GM15510 (cell line): Measurements from ENCODE around the gene CCDC85B.

ENCODE experiments used
- POLR2A ChIP-seq: IDR thresholded peaks from 3 replicates; pipeline ENCODE4 v1.6.1; 2011; ENCODE audit warnings: borderline replicate concordance; ENCODE audit not compliant: insufficient read length; ENCODE audit errors: extremely low read depth

Gene CCDC85B

DNA sequence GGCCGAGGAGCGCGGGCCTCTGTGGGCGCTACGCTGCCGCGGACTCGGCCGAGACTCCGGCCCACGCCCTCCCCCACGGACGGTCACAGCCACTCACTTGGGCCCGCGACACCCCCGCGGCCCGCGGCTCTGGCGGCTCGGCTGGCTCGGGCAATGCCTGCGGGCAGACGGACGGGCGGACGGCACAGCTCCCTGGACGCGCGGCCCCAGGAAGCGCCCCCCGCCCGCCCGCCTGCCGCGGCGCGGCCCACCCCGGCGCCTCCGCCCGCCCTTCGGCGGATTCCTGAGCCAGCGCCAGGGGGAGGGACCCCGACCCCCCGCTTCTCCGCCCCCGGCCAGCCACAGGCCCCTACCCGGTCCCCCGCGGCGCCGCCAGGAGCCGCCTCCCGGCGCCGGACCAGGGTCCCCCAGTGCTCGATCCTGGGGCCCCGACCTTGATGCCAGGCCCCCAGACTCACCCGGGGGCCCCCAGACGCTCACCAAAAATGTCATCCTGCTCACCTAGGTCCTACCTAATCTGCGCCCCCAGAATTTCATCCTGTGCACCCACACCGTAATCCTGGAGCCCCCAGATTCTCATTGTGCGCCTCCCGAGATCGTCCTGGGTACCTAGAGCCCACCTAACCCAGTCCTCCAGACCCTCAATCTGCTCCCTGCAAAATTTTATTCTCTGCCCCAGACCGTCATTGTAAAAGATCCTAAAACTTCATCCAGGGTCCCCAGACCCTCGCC lies 17.7 kb upstream of the CCDC85B start, which contains the start of gene EFEMP2:
TSS of gene EFEMP2 (minus strand) at position 215 of the 732 bp plus-strand sequence. CDS start 446 bp downstream, outside the sequence.
- no peak for TF ChIP-seq POLR2A

DNA sequence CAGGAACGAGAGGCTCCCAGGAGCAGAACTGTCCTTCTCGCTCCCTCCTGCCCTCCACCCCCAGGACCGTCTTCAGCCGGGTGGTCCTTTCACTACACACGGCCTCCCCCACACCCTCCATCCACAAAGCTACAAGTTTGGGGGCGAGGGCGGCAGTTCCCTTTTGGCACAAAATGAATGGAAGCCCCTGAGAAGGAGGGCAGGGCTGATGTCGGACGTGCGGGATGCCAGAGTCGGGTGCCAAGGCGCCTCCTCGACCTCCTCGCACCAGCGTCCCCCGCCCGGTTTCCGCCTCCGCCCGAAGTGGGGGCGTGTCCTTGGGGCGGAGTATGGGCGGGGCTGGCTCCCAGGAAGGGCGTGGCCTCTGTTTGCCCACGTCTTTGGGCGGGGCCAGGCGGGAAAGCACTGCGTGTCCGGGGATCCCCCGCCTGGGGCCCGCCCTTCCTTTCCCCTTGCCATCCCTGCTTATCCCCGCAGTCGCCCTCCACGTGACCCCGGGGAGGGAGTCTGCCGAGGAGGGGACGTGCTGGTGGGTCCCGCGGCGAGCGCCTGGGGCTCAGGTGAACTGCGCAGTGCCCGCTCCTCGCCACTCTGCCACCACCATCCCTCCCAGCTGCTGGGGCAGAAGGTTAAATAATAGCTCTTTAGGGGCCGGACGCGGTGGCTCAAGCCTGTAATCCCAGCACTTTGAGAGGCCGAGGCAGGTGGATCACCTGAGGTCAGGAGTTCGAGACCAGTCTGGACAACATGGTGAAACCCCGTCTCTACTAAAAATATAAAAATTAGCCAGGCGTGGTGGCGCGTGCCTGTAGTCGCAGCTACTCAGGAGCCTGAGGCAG lies 16.9 kb upstream of the CCDC85B start:
- peak; percentile 70 for TF ChIP-seq POLR2A

DNA sequence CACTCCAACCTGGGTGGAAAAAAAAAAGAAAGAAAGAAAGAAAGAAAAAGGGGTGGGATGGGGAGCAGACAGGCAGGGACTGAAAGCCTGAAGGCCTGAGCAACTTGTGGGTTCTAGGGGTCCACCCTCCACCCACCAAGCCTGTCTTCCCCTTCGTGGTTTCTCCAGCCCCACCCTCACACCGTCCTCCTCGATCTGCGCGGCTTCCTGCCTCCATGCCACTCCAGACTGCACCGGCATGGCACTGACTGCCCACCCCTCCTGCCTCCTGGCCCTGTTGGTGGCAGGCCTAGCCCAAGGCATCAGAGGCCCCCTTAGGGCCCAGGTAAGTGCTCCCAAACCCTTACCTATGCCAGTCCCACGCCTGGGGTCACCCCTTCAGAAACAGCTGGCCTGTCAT lies 10.9 kb upstream of the CCDC85B start, which contains the start of gene CTSW:
TSS of gene CTSW (plus strand) at position 221 of the 400 bp plus-strand sequence. CDS start at position 239, 18 bp downstream.
- TF ChIP-seq POLR2A: no peak

DNA sequence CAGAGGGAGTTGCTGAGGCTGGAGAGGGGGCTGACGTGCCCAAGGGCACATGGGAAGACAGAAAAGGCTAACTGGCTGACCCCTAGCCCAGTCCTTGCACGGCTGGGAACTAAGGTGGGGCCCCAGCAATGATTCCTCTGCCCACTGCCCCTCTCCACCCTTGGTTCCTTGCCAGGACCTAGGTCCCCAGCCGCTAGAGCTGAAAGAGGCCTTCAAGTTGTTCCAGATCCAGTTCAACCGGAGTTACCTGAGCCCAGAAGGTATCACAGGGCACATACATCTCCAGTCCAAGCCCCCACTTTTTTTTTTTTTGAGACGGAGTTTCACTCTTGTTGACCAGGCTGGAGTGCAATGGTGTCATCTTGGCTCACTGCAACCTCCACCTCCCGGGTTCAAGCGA lies 10.4 kb upstream of the CCDC85B start:
- TF ChIP-seq POLR2A: no peak

DNA sequence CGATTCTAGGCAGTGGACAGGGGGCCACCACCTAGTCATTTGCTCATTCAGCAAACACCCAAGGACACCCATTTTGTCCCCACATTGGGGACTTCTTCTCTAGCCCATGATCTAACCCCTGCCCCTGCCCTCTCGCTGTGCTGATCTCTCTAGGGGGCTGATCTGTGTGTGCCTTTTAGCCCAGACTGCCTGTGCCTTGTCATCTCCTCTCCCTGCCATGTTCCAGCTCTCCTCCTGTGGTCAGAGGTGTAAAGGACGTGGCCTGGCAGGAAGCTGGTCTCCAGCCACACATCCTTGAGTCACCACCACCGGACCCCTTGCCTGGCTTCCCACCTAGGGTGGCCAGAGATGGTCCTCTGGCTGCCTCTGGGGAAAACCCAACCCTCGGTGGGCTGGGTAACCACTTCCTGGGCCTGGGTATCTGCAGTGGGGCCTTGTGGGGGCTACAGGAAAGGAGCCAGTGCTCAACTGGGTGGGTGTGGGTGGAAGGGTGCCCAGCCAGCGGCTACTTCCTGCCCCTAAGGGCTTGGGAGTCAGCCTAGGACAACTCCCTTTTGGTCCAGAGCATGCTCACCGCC lies 9.5 kb upstream of the CCDC85B start:
- TF ChIP-seq POLR2A: no peak

DNA sequence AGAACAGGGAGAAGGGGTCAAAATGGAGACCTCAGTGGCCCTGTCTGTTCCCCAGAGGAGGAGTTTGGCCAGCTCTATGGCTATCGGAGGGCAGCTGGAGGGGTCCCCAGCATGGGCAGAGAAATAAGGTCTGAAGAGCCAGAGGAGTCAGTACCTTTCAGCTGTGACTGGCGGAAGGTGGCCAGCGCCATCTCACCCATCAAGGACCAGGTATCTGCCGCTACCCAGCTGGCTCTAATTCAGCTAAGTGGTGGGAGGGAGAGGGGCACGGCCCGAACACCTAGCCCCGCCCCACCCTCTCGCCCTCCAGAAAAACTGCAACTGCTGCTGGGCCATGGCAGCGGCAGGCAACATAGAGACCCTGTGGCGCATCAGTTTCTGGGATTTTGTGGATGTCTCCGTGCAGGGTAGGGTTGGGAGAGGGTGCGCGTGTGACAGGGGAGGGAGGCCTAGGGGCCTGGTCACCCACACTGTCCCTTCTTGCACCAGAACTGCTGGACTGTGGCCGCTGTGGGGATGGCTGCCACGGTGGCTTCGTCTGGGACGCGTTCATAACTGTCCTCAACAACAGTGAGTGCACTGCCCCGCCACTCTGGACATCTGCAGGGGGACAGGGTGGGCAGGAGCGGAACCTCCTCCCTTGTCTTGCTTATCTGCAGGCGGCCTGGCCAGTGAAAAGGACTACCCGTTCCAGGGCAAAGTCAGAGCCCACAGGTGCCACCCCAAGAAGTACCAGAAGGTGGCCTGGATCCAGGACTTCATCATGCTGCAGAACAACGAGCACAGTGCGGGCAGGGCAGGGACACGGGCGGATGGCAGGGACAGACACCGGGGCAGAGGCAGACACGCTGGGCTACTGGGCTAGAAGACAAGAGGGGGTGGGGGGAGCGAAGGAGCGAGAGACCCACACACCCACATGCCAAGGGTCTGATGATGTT lies 8.1 kb upstream of the CCDC85B start:
- no peak for TF ChIP-seq POLR2A

DNA sequence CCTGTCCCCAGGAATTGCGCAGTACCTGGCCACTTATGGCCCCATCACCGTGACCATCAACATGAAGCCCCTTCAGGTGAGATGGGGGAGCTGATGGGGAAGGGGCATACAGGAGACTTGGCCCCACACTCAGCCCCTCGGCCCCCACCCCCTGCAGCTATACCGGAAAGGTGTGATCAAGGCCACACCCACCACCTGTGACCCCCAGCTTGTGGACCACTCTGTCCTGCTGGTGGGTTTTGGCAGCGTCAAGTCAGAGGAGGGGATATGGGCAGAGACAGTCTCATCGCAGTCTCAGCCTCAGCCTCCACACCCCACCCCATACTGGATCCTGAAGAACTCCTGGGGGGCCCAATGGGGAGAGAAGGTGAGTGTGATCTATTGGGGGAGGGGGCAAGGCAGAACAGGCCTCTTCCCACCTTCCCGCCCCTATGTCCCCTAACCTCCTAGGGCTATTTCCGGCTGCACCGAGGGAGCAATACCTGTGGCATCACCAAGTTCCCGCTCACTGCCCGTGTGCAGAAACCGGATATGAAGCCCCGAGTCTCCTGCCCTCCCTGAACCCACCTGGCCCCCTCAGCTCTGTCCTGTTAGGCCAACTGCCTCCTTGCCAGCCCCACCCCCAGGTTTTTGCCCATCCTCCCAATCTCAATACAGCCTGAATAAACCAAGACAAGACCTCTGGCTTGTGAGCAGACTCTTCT lies 7.3 kb upstream of the CCDC85B start:
- TF ChIP-seq POLR2A: no peak

DNA sequence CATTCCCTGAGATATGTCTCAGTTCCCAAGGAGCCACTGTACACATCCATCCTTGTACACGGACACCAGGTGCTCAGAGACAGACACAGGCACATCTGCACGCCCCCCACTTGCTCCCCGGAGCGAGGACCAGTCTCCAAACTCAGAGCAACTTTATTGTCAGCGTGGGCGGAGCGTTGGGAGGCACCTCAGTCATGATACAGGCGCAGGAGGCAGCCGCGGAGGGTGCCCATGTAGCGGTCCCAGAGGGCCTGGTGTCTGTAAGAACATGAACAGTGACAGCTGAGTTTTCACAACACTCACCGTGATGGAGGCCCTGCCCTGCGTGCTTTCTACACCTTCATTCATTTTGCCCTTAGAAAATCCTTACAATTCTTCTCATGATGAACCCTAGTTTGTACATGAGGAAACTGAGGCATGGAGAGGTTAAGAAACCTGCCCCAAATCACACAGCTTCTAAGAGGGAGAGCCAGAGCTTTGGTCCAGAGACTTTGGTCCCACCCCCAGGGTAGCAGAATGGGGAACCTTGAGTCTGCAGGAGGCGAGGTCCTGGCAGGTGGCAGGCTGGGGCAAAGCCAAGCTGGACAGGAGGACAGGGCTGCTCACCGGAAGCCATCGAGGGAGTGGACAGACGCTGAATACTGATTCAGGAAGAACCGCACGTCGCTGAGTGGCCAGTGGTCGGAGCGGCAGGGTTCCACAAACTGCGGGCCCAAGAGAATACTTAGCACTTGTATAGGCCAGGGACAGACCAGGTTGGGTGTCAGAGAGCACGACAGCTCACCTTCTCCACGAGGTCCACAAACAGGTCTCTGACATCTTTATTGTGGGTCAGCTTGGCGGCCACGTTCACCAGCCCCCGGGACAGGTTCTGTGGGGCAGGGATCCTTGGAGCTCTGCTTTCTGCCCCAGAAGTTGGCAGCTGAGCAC lies 6.4 kb upstream of the CCDC85B start:
- TF ChIP-seq POLR2A: no peak

DNA sequence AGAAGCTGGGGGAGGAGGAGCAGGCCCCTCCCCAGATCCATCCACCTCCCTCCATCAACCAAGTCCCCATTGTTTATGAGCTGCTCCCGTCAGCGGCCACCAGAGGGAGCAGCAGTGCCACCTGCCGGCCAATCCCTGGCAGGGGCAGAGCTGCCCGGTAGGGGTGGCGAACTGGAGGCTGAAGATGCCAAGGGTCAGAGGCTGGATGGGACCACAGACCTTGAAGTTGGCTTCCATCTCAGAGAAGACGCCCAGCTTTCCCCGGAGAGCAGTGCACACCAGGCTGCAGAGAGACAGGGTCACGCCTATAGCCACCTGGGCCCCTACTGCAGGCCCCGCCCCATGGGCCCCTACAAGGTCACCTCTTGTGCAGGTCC lies 5.8 kb upstream of the CCDC85B start:
- TF ChIP-seq POLR2A: no peak

DNA sequence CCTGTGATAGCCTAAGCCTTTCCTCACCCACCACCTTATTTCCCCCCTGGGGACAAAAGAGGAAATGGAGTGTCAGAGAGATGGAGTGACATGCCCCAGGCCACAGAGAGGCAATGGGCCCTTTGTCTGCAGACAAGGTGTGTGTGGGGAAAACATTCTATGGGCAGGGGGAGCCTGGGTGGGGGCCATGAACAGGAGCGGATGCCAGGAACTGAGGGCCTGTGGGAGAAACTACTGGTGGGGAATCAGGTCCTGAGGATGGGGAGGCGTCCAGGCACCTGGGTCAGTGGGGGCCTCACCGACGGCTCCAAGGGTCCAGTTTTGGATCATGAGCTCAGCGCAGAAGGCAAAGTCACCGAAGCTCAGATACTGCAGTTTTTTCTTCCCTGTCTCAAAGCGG lies 5.2 kb upstream of the CCDC85B start:
- TF ChIP-seq POLR2A: no peak

DNA sequence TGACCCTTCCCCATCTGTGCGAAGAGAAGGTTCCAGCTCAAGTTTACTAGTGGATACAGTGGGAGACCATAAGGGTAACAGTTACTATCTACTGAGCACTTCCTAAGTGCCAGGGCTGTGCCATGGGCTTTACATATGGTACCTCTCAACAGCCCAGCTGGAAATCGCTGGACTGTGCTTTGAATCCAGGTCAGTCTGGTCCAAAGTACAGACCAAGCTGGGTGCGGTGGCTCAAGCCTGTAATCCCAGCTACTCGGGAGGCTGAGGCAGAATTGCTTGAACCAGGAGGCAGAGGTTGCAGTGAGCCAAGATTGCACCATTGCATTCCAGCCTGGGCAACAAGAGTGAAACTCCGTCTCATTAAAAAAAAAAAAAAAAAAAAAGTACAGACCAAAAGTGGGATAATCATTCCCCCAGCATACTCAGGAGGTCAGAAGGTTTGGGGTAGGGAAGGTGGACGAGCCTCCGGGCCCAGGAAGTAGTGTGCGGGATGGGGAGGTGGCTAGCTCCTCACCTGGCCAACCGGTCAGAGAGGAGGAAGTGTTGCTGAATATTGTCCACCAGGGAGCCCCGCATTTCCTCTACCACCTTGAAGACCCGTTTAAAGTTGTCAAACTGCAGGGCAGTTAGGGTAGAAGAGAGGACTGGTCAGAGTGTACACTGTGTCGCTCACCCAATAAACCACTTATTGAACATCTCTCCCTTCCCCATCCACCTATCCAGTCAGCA lies 4.5 kb upstream of the CCDC85B start:
- TF ChIP-seq POLR2A: no peak
